HepG2 (cell line): ENCODE measurements around the gene GRIK4.

ENCODE experiments used
- GTF3A ChIP-seq: sonication (generic); formaldehyde crosslinking; conservative IDR thresholded peaks from 2 replicates; pipeline ENCODE4 v1.4.0; 2020; ENCODE audit warnings: mild to moderate bottlenecking, missing genetic modification reagents
- IRX3 ChIP-seq: sonication (generic); formaldehyde crosslinking; IDR thresholded peaks from 2 replicates; pipeline ENCODE4 v1.8.1; 2023; ENCODE audit warnings: mild to moderate bottlenecking, low read depth, missing genetic modification reagents, borderline replicate concordance
- MNT ChIP-seq: fragments of 450-650 bp; IDR thresholded peaks from 2 replicates; pipeline ENCODE4 v1.6.1; 2016
- TF ChIP-seq, protein P1 (sequence below): sonication (generic); formaldehyde crosslinking; IDR thresholded peaks from 2 replicates; pipeline ENCODE4 v1.5.0; 2020; ENCODE audit warnings: mild to moderate bottlenecking, missing genetic modification reagents, moderate library complexity

GRCh38 chr11:120494595-120494994, 17.0 kb upstream of the GRIK4 start:
- no peak for TF ChIP-seq MNT
- no peak for TF ChIP-seq GTF3A (CRISPR knock-in tag)
- TF ChIP-seq, protein P1, sequence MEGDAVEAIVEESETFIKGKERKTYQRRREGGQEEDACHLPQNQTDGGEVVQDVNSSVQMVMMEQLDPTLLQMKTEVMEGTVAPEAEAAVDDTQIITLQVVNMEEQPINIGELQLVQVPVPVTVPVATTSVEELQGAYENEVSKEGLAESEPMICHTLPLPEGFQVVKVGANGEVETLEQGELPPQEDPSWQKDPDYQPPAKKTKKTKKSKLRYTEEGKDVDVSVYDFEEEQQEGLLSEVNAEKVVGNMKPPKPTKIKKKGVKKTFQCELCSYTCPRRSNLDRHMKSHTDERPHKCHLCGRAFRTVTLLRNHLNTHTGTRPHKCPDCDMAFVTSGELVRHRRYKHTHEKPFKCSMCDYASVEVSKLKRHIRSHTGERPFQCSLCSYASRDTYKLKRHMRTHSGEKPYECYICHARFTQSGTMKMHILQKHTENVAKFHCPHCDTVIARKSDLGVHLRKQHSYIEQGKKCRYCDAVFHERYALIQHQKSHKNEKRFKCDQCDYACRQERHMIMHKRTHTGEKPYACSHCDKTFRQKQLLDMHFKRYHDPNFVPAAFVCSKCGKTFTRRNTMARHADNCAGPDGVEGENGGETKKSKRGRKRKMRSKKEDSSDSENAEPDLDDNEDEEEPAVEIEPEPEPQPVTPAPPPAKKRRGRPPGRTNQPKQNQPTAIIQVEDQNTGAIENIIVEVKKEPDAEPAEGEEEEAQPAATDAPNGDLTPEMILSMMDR (CRISPR knock-in tag), result no peak
- TF ChIP-seq IRX3 (CRISPR knock-in tag), result no peak
